ENCODE data around the gene PJVK. TPM values are rescaled to one million over a fixed set of nuclear protein-coding genes. Genes with fewer than 3 reads are reported as not detected.

Gene PJVK
- polyA plus RNA-seq, 1 donor (not counting 4 experiments of a cell fraction or from before 2014, with no cell fraction given), result 3.5 TPM

DNA sequence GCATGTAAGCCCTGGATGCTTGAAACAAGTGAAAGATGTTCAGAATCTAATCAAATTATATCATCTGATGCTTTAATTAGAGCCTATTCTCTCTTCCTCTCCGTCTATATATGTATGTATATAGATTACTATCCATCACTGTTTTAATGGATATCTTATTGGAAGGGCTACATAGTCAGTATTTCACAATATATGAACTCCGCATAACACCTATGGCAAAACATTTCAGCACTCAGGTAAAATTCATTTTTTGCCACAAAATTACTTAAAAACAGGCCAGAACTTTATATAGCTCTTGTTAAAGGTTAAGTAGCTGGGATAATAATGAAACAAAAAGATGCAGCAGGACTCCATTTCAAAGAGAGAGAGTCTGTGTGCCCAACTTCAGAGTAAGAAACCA, 1.2 kb downstream of the PJVK start:
- no peaks in the 10 kb centered on the region for H3K9me3 ChIP-seq (ENCODE audit: control insufficient read depth, low read depth, low read length)
- no peak overlapping the region for H2AFZ ChIP-seq (ENCODE audit: control insufficient read depth, low read length)
- peaks cover 0 to 1% of the 10 kb centered on the region in 2 experiments for H3K36me3 ChIP-seq (ENCODE audit: control insufficient read depth in 2 of 2, extremely low read depth in 1 of 2, insufficient read depth in 2 of 2, low read length in 2 of 2)
- DNase-seq (ENCODE audit: low read depth, low spot score), result no peak
- peak overlapping the region; percentile 94 for H3K4me2 ChIP-seq (ENCODE audit: control insufficient read depth, extremely low read depth, insufficient read depth, low read depth, low read length)
- no peak overlapping the region for H3K9ac ChIP-seq (ENCODE audit: control insufficient read depth, extremely low read depth, insufficient read depth, low read length)
- peaks cover 25% of the 10 kb centered on the region for H3K79me2 ChIP-seq (ENCODE audit: control insufficient read depth, insufficient read depth, low read length)
- H3K4me1 ChIP-seq (ENCODE audit: control insufficient read depth, extremely low read depth, insufficient read depth, low read length), result peaks cover 21% of the 10 kb centered on the region
- FAIRE-seq, result no peak
- H3K27me3 ChIP-seq (ENCODE audit: control insufficient read depth, extremely low read depth, insufficient read depth, low read length), result no peaks in the 10 kb centered on the region
- H3K27ac ChIP-seq (ENCODE audit: control insufficient read depth, insufficient read depth, low read length), result no peak overlapping the region
- H3K4me3 ChIP-seq (ENCODE audit: control insufficient read depth in 2 of 3, extremely low read depth in 1 of 3, insufficient read depth in 2 of 3, low read depth in 1 of 3, low read length in 3 of 3), result no peak overlapping the region
- no peak for TF ChIP-seq EZH2 (IDR thresholded peaks at IDR 0.05; ENCODE audit: low read length)
- TF ChIP-seq, protein P1, sequence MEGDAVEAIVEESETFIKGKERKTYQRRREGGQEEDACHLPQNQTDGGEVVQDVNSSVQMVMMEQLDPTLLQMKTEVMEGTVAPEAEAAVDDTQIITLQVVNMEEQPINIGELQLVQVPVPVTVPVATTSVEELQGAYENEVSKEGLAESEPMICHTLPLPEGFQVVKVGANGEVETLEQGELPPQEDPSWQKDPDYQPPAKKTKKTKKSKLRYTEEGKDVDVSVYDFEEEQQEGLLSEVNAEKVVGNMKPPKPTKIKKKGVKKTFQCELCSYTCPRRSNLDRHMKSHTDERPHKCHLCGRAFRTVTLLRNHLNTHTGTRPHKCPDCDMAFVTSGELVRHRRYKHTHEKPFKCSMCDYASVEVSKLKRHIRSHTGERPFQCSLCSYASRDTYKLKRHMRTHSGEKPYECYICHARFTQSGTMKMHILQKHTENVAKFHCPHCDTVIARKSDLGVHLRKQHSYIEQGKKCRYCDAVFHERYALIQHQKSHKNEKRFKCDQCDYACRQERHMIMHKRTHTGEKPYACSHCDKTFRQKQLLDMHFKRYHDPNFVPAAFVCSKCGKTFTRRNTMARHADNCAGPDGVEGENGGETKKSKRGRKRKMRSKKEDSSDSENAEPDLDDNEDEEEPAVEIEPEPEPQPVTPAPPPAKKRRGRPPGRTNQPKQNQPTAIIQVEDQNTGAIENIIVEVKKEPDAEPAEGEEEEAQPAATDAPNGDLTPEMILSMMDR (optimal IDR thresholded peaks at IDR 0.05 in 1 of 3, IDR thresholded peaks at IDR 0.05 in 1 of 3, conservative IDR thresholded peaks at IDR 0.05 in 1 of 3; ENCODE audit: extremely low read depth in 1 of 3, insufficient read depth in 2 of 3, low read length in 3 of 3), result no peak
- dilution Hi-C loops (cut with MboI; ENCODE audit: extremely low pct_ligation_motif_present, low sequenced_read_pairs), result no loop called here
- H4K20me1 ChIP-seq (ENCODE audit: control insufficient read depth, extremely low read depth, insufficient read depth, low read length), result no peaks in the 10 kb centered on the region
- H3K9me1 ChIP-seq (ENCODE audit: control insufficient read depth, extremely low read depth, insufficient read depth, low read length), result no peaks in the 10 kb centered on the region

DNA sequence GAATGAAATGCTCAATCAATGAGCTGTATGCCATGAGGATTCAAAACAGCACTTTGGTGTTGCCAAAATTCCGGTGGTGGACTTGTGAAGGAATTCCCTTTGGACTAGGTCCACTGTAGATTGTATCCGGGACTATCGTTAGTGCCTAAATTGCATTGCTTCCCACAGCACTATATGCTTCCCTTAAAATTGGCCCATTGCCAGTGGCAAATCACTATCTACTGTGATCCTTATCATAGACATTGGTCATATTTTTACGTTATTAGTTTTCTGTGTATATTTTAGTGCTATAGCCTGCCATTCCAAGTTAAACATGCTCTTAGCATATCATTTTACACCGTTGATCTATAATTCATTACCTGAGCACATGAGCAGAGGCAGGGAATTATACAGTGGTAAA, 1.7 kb downstream of the PJVK start:
- H3K27ac ChIP-seq (ENCODE audit: control insufficient read depth, insufficient read depth, low read length), result no peak overlapping the region
- no peak overlapping the region for H2AFZ ChIP-seq (ENCODE audit: control insufficient read depth, low read length)
- TF ChIP-seq EZH2 (IDR thresholded peaks at IDR 0.05; ENCODE audit: low read length), result no peak
- TF ChIP-seq, protein P1 (optimal IDR thresholded peaks at IDR 0.05 in 1 of 3, IDR thresholded peaks at IDR 0.05 in 1 of 3, conservative IDR thresholded peaks at IDR 0.05 in 1 of 3; ENCODE audit: extremely low read depth in 1 of 3, insufficient read depth in 2 of 3, low read length in 3 of 3), result no peak
- no peaks in the 10 kb centered on the region for H4K20me1 ChIP-seq (ENCODE audit: control insufficient read depth, extremely low read depth, insufficient read depth, low read length)
- no peaks in the 10 kb centered on the region for H3K9me3 ChIP-seq (ENCODE audit: control insufficient read depth, low read depth, low read length)
- no peak overlapping the region for H3K4me2 ChIP-seq (ENCODE audit: control insufficient read depth, extremely low read depth, insufficient read depth, low read depth, low read length)
- no peaks in the 10 kb centered on the region for H3K27me3 ChIP-seq (ENCODE audit: control insufficient read depth, extremely low read depth, insufficient read depth, low read length)
- H3K9ac ChIP-seq (ENCODE audit: control insufficient read depth, extremely low read depth, insufficient read depth, low read length), result no peak overlapping the region
- peaks cover 20% of the 10 kb centered on the region for H3K4me1 ChIP-seq (ENCODE audit: control insufficient read depth, extremely low read depth, insufficient read depth, low read length)
- H3K4me3 ChIP-seq (ENCODE audit: control insufficient read depth in 2 of 3, extremely low read depth in 1 of 3, insufficient read depth in 2 of 3, low read depth in 1 of 3, low read length in 3 of 3), result no peak overlapping the region
- dilution Hi-C loops (cut with MboI; ENCODE audit: extremely low pct_ligation_motif_present, low sequenced_read_pairs), result no loop called here
- FAIRE-seq (no peak), DNase-seq (ENCODE audit: low read depth, low spot score) (no peak)
- H3K9me1 ChIP-seq (ENCODE audit: control insufficient read depth, extremely low read depth, insufficient read depth, low read length), result no peaks in the 10 kb centered on the region
- H3K36me3 ChIP-seq (ENCODE audit: control insufficient read depth in 2 of 2, extremely low read depth in 1 of 2, insufficient read depth in 2 of 2, low read length in 2 of 2), result peaks cover 0 to 1% of the 10 kb centered on the region in 2 experiments
- H3K79me2 ChIP-seq (ENCODE audit: control insufficient read depth, insufficient read depth, low read length), result peaks cover 24% of the 10 kb centered on the region

Measured in keratinocyte (primary cell).